Kidney tubule cell (primary cell): Measurements from ENCODE around the gene NENF.
"Not testable (repeated sequence)": the region's sequence is repeated elsewhere in the genome, so short reads cannot be mapped to it uniquely, and the experiment has no call there.

Experiments
- DNase-seq: peaks from one replicate; pipeline ENCODE4 v3.0.0-alpha.2; 2018; ENCODE audit warnings: low spot score

Gene NENF

GRCh38 chr1:212460376-212460775, 27.7 kb downstream of the NENF start:
- no peak for DNase-seq

GRCh38 chr1:212461916-212462660, 29.4 kb downstream of the NENF start:
- DNase-seq, result no peak

- DNase-seq, result no peak
Observed at GRCh38 chr1:212463565-212464285, 31.0 kb downstream of the NENF start.

GRCh38 chr1:212465311-212465710, 32.6 kb downstream of the NENF start:
- DNase-seq, result no peak

GRCh38 chr1:212466437-212466836, 33.7 kb downstream of the NENF start:
- DNase-seq, result no peak

GRCh38 chr1:212466898-212467650, 34.4 kb downstream of the NENF start:
- DNase-seq, result peak; percentile 17

- DNase-seq, result no peak
Observed at GRCh38 chr1:212467843-212468482, 35.2 kb downstream of the NENF start.

- DNase-seq, result peak; percentile 92
Observed at GRCh38 chr1:212470059-212470458, 37.3 kb downstream of the NENF start.

- no peak for DNase-seq
Observed at GRCh38 chr1:212471286-212471685, 38.6 kb downstream of the NENF start.

GRCh38 chr1:212471891-212472675, 39.4 kb downstream of the NENF start:
- DNase-seq, result no peak

GRCh38 chr1:212473729-212474128, 41.0 kb downstream of the NENF start:
- no peak for DNase-seq

- no peak for DNase-seq
Observed at GRCh38 chr1:212475151-212475550, 42.4 kb downstream of the NENF start.

GRCh38 chr1:212475831-212476230, 43.1 kb downstream of the NENF start:
- DNase-seq, result not testable (repeated sequence)

GRCh38 chr1:212477014-212477679, 44.4 kb downstream of the NENF start:
- DNase-seq, result peak; percentile 91

- DNase-seq, result peak; percentile 87
Observed at GRCh38 chr1:212477680-212478466, 45.2 kb downstream of the NENF start.

- DNase-seq, result no peak
Observed at GRCh38 chr1:212478467-212479025, 45.8 kb downstream of the NENF start.

- no peak for DNase-seq
Observed at GRCh38 chr1:212479188-212479587, 46.5 kb downstream of the NENF start.

GRCh38 chr1:212480711-212481437, 48.2 kb downstream of the NENF start:
- not testable (repeated sequence) for DNase-seq

GRCh38 chr1:212481438-212481767, 48.7 kb downstream of the NENF start:
- no peak for DNase-seq
